Transverse colon (tissue), 4 donors: ENCODE results near the gene CDH13.

Experiments
- CTCF ChIP-seq, 5 experiments: fragments of 200-600 bp in 3 of 5; fragments of 450-650 bp in 2 of 5; sonication (generic) in 3 of 5; IDR thresholded peaks; 1 replicate in 2 of 5; 2 replicates in 3 of 5; pipeline ENCODE4 v1.5.1; 2016 to 2017; ENCODE audit warnings: antibody characterized with exemption in 5 of 5, inconsistent platforms in 3 of 5, mild to moderate bottlenecking in 2 of 5, moderate library complexity in 1 of 5
- EP300 ChIP-seq: sonication (generic); formaldehyde crosslinking; IDR thresholded peaks from one replicate; pipeline ENCODE4 v1.6.1; 2017; ENCODE audit warnings: antibody characterized with exemption, low read depth
- POLR2A ChIP-seq: fragments of 450-650 bp; IDR thresholded peaks from one replicate; pipeline ENCODE4 v1.6.1; 2016; ENCODE audit warnings: antibody characterized with exemption, mild to moderate bottlenecking, moderate library complexity
- POLR2AphosphoS5 ChIP-seq, 3 donors: sonication (generic); formaldehyde crosslinking; IDR thresholded peaks; one replicate each; pipeline ENCODE4 v1.6.1; 2016; ENCODE audit warnings: antibody characterized with exemption in 3 of 3

- TF ChIP-seq CTCF (IDR thresholded peaks at IDR 0.05), result no peak
- no peak for TF ChIP-seq POLR2A
- TF ChIP-seq EP300, result no peak
- TF ChIP-seq POLR2AphosphoS5 (IDR thresholded peaks at IDR 0.05), result peak in 1 of 3 donors; percentile 18
Measured at GRCh38 chr16:83818276-83818675, 1191.5 kb downstream of the CDH13 start.
